ENCODE measurements around the gene HLCS.

The HLCS gene

DNA sequence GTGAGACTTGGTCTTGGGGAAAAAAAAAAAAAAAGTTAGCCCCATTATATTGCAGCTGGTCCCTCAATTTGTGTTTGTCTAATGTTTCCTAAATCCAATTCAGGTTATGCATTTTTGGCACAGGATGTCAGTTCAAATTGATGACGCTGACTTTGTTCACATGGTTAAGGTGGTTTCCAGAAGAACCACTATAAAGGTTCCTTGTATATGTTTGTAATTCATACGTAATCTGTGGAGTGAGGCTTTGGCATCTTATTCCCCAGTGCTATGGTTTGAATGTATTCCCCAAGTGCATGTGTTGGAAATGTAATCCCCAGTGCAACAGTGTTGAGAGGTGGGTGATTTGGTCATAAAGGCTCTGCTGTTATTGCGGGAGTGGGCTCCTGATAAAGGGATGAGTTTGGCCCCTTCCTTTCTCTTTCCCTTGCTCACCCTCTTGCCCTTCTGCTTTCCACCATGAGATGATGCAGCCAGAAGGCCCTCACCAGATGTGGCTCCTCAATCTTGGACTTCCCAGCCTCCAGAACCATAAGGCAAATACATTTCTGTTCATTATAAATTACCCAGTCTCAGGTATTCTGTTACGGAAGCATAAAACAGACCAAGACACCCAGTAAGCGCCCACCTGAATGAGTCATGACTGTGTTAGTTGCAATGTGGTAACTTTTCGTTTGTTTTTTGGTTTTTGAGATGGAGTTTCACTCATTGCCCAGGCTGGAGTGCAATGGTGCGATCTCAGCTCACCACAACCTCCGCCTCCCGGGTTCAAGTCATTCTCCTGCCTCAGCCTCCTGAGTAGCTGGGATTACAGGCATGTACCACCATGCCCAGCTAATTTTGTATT lies 19.5 kb upstream of the HLCS start:
- no peaks in the 10 kb centered on the region for H3K9me3 Mint-ChIP-seq
- H3K27ac Mint-ChIP-seq, result no peak overlapping the region
- TF ChIP-seq CTCF (IDR thresholded peaks at IDR 0.05; ENCODE audit: unreplicated experiment in 3 of 3), result no peak
- peaks cover 10% of the 10 kb centered on the region for H3K36me3 Mint-ChIP-seq (ENCODE audit: low read depth)
- peaks cover 6% of the 10 kb centered on the region for H3K4me1 Mint-ChIP-seq
- H3K27me3 Mint-ChIP-seq (ENCODE audit: low read depth), result peaks cover 11% of the 10 kb centered on the region
- no peak overlapping the region for H3K4me3 Mint-ChIP-seq

GRCh38 chr21:36981977-36982700 lies 15.7 kb upstream of the HLCS start:
- no peak overlapping the region for H3K27ac Mint-ChIP-seq
- no peaks in the 10 kb centered on the region for H3K9me3 Mint-ChIP-seq
- no peak for TF ChIP-seq CTCF (IDR thresholded peaks at IDR 0.05; ENCODE audit: unreplicated experiment in 3 of 3)
- H3K4me1 Mint-ChIP-seq, result peaks cover 18% of the 10 kb centered on the region
- H3K4me3 Mint-ChIP-seq, result no peak overlapping the region
- peaks cover 31% of the 10 kb centered on the region for H3K27me3 Mint-ChIP-seq (ENCODE audit: low read depth)
- H3K36me3 Mint-ChIP-seq (ENCODE audit: low read depth), result peaks cover 10% of the 10 kb centered on the region

GRCh38 chr21:36981049-36981391 lies 14.6 kb upstream of the HLCS start:
- H3K4me1 Mint-ChIP-seq, result peaks cover 23% of the 10 kb centered on the region
- peaks cover 31% of the 10 kb centered on the region for H3K27me3 Mint-ChIP-seq (ENCODE audit: low read depth)
- H3K9me3 Mint-ChIP-seq, result no peaks in the 10 kb centered on the region
- H3K4me3 Mint-ChIP-seq, result peak overlapping the region; percentile 64 to 74 (median 67)
- TF ChIP-seq CTCF (IDR thresholded peaks at IDR 0.05; ENCODE audit: unreplicated experiment in 3 of 3), result no peak
- H3K27ac Mint-ChIP-seq, result no peak overlapping the region
- peaks cover 4% of the 10 kb centered on the region for H3K36me3 Mint-ChIP-seq (ENCODE audit: low read depth)

- H3K4me3 Mint-ChIP-seq, result peak overlapping the region; percentile 67 to 80 (median 74)
- H3K27me3 Mint-ChIP-seq (ENCODE audit: low read depth), result peaks cover 31% of the 10 kb centered on the region
- H3K4me1 Mint-ChIP-seq, result peaks cover 23% of the 10 kb centered on the region
- no peaks in the 10 kb centered on the region for H3K9me3 Mint-ChIP-seq
- H3K27ac Mint-ChIP-seq, result no peak overlapping the region
- H3K36me3 Mint-ChIP-seq (ENCODE audit: low read depth), result no peaks in the 10 kb centered on the region
- no peak for TF ChIP-seq CTCF (IDR thresholded peaks at IDR 0.05; ENCODE audit: unreplicated experiment in 3 of 3)
Observed at GRCh38 chr21:36980280-36981048, 14.0 kb upstream of the HLCS start.

GRCh38 chr21:36976882-36977651 lies 10.6 kb upstream of the HLCS start:
- no peak overlapping the region for H3K4me3 Mint-ChIP-seq
- H3K36me3 Mint-ChIP-seq (ENCODE audit: low read depth), result no peaks in the 10 kb centered on the region
- peaks cover 23% of the 10 kb centered on the region for H3K4me1 Mint-ChIP-seq
- no peaks in the 10 kb centered on the region for H3K9me3 Mint-ChIP-seq
- peaks cover 31% of the 10 kb centered on the region for H3K27me3 Mint-ChIP-seq (ENCODE audit: low read depth)
- TF ChIP-seq CTCF (IDR thresholded peaks at IDR 0.05; ENCODE audit: unreplicated experiment in 3 of 3), result peak; percentile 73 to 83 (median 82)
- peak overlapping the region in 1 of 3 experiments; percentile 78 for H3K27ac Mint-ChIP-seq
